Adrenal gland (tissue), 12 donors: Measurements from ENCODE around the gene TLNRD1. TPM values are rescaled to one million over a fixed set of nuclear protein-coding genes. Genes with fewer than 3 reads are reported as not detected.

Source experiments
- DNase-seq, 7 donors: peaks; one replicate each; pipeline ENCODE4 v3.0.0-alpha.2; 2019 to 2020
- H3K27ac ChIP-seq, 5 donors: fragments of 200-600 bp; sonication (generic) in 4 of 5; 1 replicate in 3 of 5; 2 replicates in 2 of 5; pipeline versions ENCODE4 v1.5.1 to v1.8.0; 2016 to 2020; ENCODE audit warnings: mild to moderate bottlenecking in 1 of 5
- H3K27me3 ChIP-seq: fragments of 200-600 bp; 2 replicates; pipeline ENCODE4 v1.8.0; 2021
- H3K36me3 ChIP-seq, 2 donors: fragments of 200-600 bp; replicated peaks in 1 of 2; 1 replicate in 1 of 2; 2 replicates in 1 of 2; pipeline versions ENCODE4 v1.5.1 to v1.8.0; 2018 to 2022
- H3K4me1 ChIP-seq, 2 donors: fragments of 200-600 bp; replicated peaks in 1 of 2; 1 replicate in 1 of 2; 2 replicates in 1 of 2; pipeline versions ENCODE4 v1.5.1 to v1.8.0; 2018 to 2021
- H3K4me3 ChIP-seq, 4 donors: fragments of 200-600 bp; sonication (generic) in 3 of 4; one replicate each; pipeline ENCODE4 v1.5.1; 2016 to 2018
- H3K9me3 ChIP-seq, 3 donors: fragments of 200-600 bp; sonication (generic) in 1 of 3; replicated peaks in 1 of 3; 1 replicate in 2 of 3; 2 replicates in 1 of 3; pipeline versions ENCODE4 v1.5.1 to v1.8.0; 2016 to 2021
- POLR2A ChIP-seq, 2 donors: fragments of 450-650 bp; IDR thresholded peaks; one replicate each; pipeline ENCODE4 v1.6.1; 2017; ENCODE audit warnings: antibody characterized with exemption in 2 of 2, mild to moderate bottlenecking in 2 of 2, moderate library complexity in 1 of 2
- WGBS, 4 donors: extraction: QIAGEN DNeasy Blood & Tissue Kit in 2 of 4; methylation state at CpG; one replicate each; pipeline versions ENCODE4 v1.1.5 to v1.1.7; 2013 to 2017; 5-methylcytosine and 5-hydroxymethylcytosine counted together
- intact Hi-C, 2 donors: fragments of 100-400 bp; cut with DNase I; formaldehyde crosslinking; loops; one replicate each; pipeline versions ENCODE4 v1.14.1 to v1.15.0; 2022 to 2023
- polyA plus RNA-seq, 3 donors: library from polyadenylated mRNA; stranded (reverse); fragments of 200-250 nt in 2 of 3; fragments of 350-450 nt in 1 of 3; fragmentation: Illumina TruSeq in 1 of 3; extraction: RNeasy Lipid Tissue Mini Kit (QIAGEN cat#74804) in 1 of 3; gene quantifications; one replicate each; pipeline ENCODE4 v1.2.3, GENCODE V29; 2013 to 2014
- total RNA-seq, 9 donors: library from RNA; depleted of rRNA in 4 of 9; stranded (reverse); fragments of >200 nt in 4 of 9; fragments of 120-200 nt in 1 of 9; fragmentation: NEBNext Ultra II Directional in 1 of 9; extraction: Animal tissue kit (Norgen Biotek cat#: 25700) in 1 of 9; gene quantifications; one replicate each; pipeline versions ENCODE4 v1.1.0 to v1.2.4, GENCODE V29; 2013 to 2023
- TF ChIP-seq, protein P1 (sequence below), 6 experiments: fragments of 450-650 bp in 4 of 6; fragments of 200-600 bp in 2 of 6; sonication (generic) in 1 of 6; IDR thresholded peaks; 1 replicate in 5 of 6; 2 replicates in 1 of 6; pipeline versions ENCODE4 v1.5.1 to v1.8.0; 2016 to 2021; ENCODE audit warnings: antibody characterized with exemption in 6 of 6, mild to moderate bottlenecking in 2 of 6, moderate library complexity in 1 of 6
- donor health status: healthy with polysubstance abuse.
- donor health status: Bipolar disorder and iron deficiency.
- donor health status: DM: yes; HTN: yes; CAD: no.
- donor health status: DM: no; HTN: no; CAD: no.
- donor health status: DM: no; HTN: no; CAD: no.
- donor health status: DM: yes; HTN: yes; CAD: no.

Gene TLNRD1
- total and polyA plus RNA-seq, 12 donors = 4.3 to 30.8 (median 19.1) TPM

DNA sequence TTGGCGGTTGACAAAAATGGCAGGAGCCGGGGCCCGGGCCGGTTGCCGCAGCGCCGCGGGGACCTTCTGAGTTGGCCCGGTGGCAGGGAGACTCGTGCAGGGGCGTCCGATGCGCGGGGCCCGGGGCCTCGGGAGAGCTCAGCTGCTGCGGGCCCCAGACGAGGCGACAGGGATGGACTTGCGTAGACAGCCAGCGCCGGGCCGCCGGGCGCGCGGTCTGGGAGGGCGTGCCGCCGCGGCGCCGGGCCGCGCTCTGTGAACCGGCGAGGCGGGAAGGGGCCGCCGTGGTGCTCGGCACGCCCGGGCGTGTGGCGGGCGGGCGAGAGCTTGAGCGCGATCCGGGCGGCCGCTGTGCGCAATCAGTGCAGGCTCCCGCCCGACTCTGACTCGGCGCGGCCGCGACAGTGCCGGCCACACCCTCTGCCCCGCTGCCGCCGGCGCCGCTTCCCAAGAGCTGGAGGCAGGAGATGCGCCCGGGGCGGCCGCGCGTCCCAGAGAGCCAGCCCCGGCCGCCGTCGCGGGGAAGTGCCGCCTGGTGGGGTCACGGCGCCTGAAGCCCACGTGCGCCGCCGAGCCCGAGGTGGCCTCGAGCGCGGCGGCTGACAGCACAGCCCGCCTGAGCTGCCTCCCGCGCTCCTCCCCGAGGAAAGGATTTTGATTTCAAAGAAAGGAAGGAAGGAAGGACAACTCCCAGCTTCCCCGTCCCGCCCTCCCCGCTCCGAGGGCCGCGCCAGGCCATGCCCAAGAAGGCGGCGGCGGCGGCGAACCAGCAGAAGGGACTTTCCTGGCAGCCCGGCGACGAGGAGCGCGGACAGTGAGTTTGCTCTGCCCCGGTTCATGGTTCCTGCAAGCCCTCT is 657 bp downstream of the TLNRD1 start:
- Histone ChIP-seq H3K9me3 (no peaks in the 10 kb centered on the region), H3K4me1 (peaks cover 4 to 53% of the 10 kb centered on the region in 2 donors), H3K36me3 (peaks cover 0 to 9% of the 10 kb centered on the region in 2 donors), H3K4me3 (peak overlapping the region; percentile 32 to 98 (median 63)), H3K27me3 (no peaks in the 10 kb centered on the region), H3K27ac (peak overlapping the region; percentile 92 to 99 (median 97))
- intact Hi-C loops = loop anchor here in 1 of 2 donors (10.0 kb wide), 1 partner anchor 103 kb away; no protein-coding TSS in a partner anchor
- peak; percentile 59 to 76 (median 63) for DNase-seq
- TF ChIP-seq POLR2A (IDR thresholded peaks at IDR 0.05) = peak; percentile 22 to 54
- TF ChIP-seq, protein P1, sequence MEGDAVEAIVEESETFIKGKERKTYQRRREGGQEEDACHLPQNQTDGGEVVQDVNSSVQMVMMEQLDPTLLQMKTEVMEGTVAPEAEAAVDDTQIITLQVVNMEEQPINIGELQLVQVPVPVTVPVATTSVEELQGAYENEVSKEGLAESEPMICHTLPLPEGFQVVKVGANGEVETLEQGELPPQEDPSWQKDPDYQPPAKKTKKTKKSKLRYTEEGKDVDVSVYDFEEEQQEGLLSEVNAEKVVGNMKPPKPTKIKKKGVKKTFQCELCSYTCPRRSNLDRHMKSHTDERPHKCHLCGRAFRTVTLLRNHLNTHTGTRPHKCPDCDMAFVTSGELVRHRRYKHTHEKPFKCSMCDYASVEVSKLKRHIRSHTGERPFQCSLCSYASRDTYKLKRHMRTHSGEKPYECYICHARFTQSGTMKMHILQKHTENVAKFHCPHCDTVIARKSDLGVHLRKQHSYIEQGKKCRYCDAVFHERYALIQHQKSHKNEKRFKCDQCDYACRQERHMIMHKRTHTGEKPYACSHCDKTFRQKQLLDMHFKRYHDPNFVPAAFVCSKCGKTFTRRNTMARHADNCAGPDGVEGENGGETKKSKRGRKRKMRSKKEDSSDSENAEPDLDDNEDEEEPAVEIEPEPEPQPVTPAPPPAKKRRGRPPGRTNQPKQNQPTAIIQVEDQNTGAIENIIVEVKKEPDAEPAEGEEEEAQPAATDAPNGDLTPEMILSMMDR (IDR thresholded peaks at IDR 0.05) = no peak
- 0 to 1% (median 0%) methylated on average over 5 to 110 of the region's 110 CpGs for WGBS, 4 donors

DNA sequence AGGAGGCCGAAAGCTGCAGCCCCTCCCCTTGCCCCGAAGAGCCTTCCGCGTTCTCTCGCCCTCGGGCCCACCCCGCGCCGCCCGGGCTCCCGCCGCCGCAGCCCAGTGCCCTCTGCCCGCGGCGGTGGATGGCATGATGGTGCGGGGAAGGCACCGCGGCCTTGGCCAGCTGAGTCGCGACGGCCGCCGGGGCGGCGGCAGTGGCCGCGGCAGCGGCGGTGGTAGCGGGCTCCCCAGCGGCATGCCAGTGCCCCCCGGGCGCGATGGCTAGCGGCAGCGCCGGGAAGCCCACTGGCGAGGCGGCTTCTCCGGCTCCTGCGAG is 1.2 kb downstream of the TLNRD1 start:
- Histone ChIP-seq H3K4me1 (peaks cover 4 to 53% of the 10 kb centered on the region in 2 donors), H3K36me3 (peaks cover 0 to 9% of the 10 kb centered on the region in 2 donors), H3K4me3 (peak overlapping the region in 3 of 4 donors; percentile 18 to 98 (median 81)), H3K9me3 (no peaks in the 10 kb centered on the region), H3K27me3 (no peaks in the 10 kb centered on the region), H3K27ac (peak overlapping the region; percentile 46 to 99 (median 93))
- intact Hi-C loops = loop anchor here in 1 of 2 donors (10.0 kb wide), 1 partner anchor 103 kb away; no protein-coding TSS in a partner anchor
- peak in 1 of 7 donors; percentile 22 for DNase-seq
- WGBS, 4 donors = 3 to 17% (median 7%) methylated on average over 10 to 42 of the region's 42 CpGs; no CpG with 5 or more reads in 1 of the 4 donors
- TF ChIP-seq, protein P1 (IDR thresholded peaks at IDR 0.05) = no peak
- no peak for TF ChIP-seq POLR2A (IDR thresholded peaks at IDR 0.05)

DNA sequence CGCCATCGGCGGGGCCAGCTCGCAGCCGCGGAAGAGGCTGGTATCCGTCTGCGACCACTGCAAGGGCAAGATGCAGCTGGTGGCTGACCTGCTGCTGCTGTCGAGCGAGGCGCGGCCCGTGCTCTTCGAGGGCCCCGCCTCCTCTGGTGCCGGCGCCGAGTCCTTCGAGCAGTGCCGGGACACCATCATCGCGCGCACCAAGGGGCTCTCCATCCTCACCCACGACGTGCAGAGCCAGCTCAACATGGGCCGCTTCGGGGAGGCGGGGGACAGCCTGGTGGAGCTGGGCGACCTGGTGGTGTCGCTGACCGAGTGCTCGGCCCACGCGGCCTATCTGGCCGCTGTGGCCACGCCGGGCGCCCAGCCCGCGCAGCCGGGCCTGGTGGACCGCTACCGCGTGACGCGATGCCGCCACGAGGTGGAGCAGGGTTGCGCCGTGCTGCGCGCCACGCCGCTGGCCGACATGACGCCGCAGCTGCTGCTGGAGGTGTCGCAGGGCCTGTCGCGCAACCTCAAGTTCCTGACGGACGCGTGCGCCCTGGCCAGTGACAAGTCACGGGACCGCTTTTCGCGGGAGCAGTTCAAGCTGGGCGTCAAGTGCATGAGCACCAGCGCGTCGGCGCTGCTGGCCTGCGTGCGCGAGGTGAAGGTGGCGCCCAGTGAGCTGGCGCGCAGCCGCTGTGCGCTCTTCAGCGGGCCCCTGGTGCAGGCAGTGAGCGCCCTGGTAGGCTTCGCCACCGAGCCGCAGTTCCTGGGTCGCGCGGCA is 1.8 kb downstream of the TLNRD1 start:
- 47 to 71% (median 59%) methylated on average over 6 to 89 of the region's 89 CpGs for WGBS, 4 donors
- intact Hi-C loops = loop anchor here in 1 of 2 donors (10.0 kb wide), 1 partner anchor 102 kb away; no protein-coding TSS in a partner anchor

More for the DNA sequence above, 1.8 kb downstream of the TLNRD1 start:
- H3K4me3 ChIP-seq = peak overlapping the region in 3 of 4 donors; percentile 18 to 98 (median 81)
- TF ChIP-seq, protein P1 (IDR thresholded peaks at IDR 0.05) = peak in 1 of 6 experiments; percentile 1
- no peak for TF ChIP-seq POLR2A (IDR thresholded peaks at IDR 0.05)
- peak in 3 of 7 donors; percentile 5 to 41 (median 29) for DNase-seq
- no peaks in the 10 kb centered on the region for H3K27me3 ChIP-seq
- H3K4me1 ChIP-seq = peaks cover 4 to 53% of the 10 kb centered on the region in 2 donors
- peaks cover 0 to 9% of the 10 kb centered on the region in 2 donors for H3K36me3 ChIP-seq
- peak overlapping the region in 3 of 5 donors; percentile 93 to 99 (median 99) for H3K27ac ChIP-seq
- no peaks in the 10 kb centered on the region for H3K9me3 ChIP-seq
